Measurements from ENCODE around the gene PHACTR3. TPM values are rescaled to one million over a fixed set of nuclear protein-coding genes. Genes with fewer than 3 reads are reported as not detected.
"Not testable (repeated sequence)": the region's sequence is repeated elsewhere in the genome, so short reads cannot be mapped to it uniquely, and the experiment has no call there.

The PHACTR3 gene
- total RNA-seq (2.7 TPM), polyA plus RNA-seq (0.62 TPM)

- WGBS: 6% methylated on average over 40 of the region's 40 CpGs
- no peaks in the 10 kb centered on the region for H3K36me3 ChIP-seq (ENCODE audit: insufficient read depth)
- no peaks in the 10 kb centered on the region for H3K4me1 ChIP-seq (ENCODE audit: insufficient read depth)
- DNase-seq (ENCODE audit: extremely low spot score): no peak
- H3K27ac ChIP-seq (ENCODE audit: low read depth): no peak within 1 kb of the TSS
- peak within 1 kb of the TSS; percentile 10 for H3K4me3 ChIP-seq (ENCODE audit: low read depth, low read length)
Measured at GRCh38 chr20:59603781-59604541, at the start of gene PHACTR3. Gene PHACTR3, plus strand, starts transcription at chr20:59604540. Its CDS starts 475 bp downstream, at chr20:59605015.

DNA sequence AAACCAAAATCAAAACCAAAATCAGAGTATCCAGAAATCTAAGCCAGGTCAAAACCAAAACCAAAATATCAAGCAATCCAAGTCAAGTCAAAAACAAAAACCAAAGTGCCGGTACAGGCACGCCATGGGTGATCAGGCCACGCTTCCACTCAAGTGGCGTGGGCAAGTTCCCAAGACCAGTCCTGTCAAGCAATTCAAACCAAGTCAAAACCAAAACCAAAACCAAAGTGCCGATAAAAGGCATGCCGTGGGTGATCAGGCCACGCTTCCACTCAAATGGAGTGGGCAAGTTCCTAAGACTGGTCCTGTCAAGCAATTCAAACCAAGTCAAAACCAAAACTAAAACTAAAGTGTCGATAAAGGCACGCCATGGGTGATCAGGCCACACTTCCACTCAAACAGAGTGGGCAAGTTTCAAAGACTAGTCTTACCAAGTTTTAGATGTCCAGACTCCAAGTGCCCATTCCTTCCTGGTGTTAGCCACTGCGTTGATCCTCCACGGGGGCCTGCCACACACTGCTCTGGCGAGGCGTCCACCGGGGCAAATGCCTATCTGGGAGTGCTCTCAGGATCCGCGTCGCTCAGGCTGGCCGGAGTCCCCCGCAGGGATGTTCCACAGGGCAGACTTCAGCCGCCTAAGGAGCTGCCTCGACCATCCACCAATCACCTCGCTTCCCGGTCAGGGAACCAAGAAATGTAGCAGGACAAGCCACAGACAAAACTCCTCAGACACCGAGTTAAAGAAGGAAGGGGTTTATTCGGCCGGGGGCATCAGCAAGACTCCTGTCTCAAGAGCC is 46.4 kb upstream of the PHACTR3 start:
- not testable (repeated sequence) for H3K4me3 ChIP-seq (ENCODE audit: low read depth, low read length); H3K4me1 ChIP-seq (ENCODE audit: insufficient read depth); H3K27ac ChIP-seq (ENCODE audit: low read depth); H3K36me3 ChIP-seq (ENCODE audit: insufficient read depth); DNase-seq (ENCODE audit: extremely low spot score)
- WGBS: 90% methylated on average over 26 of the region's 26 CpGs

- no peak for DNase-seq (ENCODE audit: extremely low spot score)
- H3K4me3 ChIP-seq (ENCODE audit: low read depth, low read length): no peak overlapping the region
- H3K36me3 ChIP-seq (ENCODE audit: insufficient read depth): no peaks in the 10 kb centered on the region
- WGBS: 87% methylated on average over 14 of the region's 14 CpGs
- H3K4me1 ChIP-seq (ENCODE audit: insufficient read depth): no peaks in the 10 kb centered on the region
- H3K27ac ChIP-seq (ENCODE audit: low read depth): no peak overlapping the region
Measured at GRCh38 chr20:59559024-59559817, 45.1 kb upstream of the PHACTR3 start.

DNA sequence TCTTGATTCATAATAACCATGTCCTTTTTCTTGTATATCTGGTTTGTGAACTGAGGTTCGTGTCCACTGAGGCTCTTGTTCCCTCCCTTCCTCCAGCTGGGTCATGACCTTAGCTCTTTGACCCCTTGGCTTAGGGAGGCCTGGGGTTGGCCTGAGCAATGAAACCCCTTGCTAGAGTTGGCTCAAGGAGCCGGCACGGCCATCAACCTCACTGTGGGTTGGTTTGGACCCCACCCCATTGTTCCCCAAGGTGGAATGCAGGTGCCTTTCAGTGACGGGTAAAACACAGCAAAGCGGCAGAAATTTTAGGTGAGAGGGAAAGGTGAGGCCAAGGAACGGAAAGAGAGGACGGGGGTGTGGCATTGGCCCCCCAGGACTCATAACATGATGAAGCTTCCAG is 44.5 kb upstream of the PHACTR3 start:
- no peak overlapping the region for H3K27ac ChIP-seq (ENCODE audit: low read depth)
- no peak for DNase-seq (ENCODE audit: extremely low spot score)
- H3K4me1 ChIP-seq (ENCODE audit: insufficient read depth): no peaks in the 10 kb centered on the region
- H3K36me3 ChIP-seq (ENCODE audit: insufficient read depth): no peaks in the 10 kb centered on the region
- 87% methylated on average over 7 of the region's 7 CpGs for WGBS
- H3K4me3 ChIP-seq (ENCODE audit: low read depth, low read length): no peak overlapping the region

DNA sequence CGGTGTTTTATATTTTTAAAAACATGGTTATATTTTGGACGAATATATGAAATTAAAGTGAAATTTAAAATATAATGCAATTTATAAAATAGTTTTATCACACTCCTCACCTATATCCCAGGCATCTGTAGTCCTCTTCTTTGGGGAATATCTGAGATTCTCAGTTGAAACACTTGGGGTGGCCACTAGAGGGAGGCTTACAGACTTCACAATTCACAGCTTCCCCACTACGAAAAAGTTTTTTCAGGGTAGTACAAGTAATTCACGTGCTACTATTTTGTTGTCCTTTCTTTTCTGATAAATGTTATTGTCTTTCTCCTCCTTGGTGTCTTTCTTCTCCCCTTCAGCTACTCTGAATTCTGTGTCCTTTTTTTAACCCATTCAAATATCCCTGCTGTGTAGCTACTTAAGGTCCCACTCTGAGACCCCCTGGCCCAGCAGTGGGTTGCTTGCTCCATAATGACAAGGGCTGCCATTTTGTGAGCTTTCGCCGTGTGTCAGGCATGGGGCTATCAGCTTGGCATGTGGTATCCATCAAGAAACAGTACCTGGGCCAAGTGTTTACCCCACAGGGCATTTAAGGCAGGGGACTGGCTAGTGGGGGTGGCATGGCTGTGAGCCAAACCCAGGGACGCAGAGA is 43.6 kb upstream of the PHACTR3 start:
- Histone ChIP-seq H3K27ac (ENCODE audit: low read depth) (no peak overlapping the region), H3K4me3 (ENCODE audit: low read depth, low read length) (no peak overlapping the region), H3K4me1 (ENCODE audit: insufficient read depth) (no peaks in the 10 kb centered on the region), H3K36me3 (ENCODE audit: insufficient read depth) (no peaks in the 10 kb centered on the region)
- 32% methylated on average over 7 of the region's 7 CpGs for WGBS
- DNase-seq (ENCODE audit: extremely low spot score): no peak

GRCh38 chr20:59561228-59561605 is 43.1 kb upstream of the PHACTR3 start:
- H3K27ac ChIP-seq (ENCODE audit: low read depth): no peak overlapping the region
- H3K4me1 ChIP-seq (ENCODE audit: insufficient read depth): no peaks in the 10 kb centered on the region
- no peaks in the 10 kb centered on the region for H3K36me3 ChIP-seq (ENCODE audit: insufficient read depth)
- 77% methylated on average over 4 of the region's 4 CpGs for WGBS
- no peak for DNase-seq (ENCODE audit: extremely low spot score)
- H3K4me3 ChIP-seq (ENCODE audit: low read depth, low read length): no peak overlapping the region

DNA sequence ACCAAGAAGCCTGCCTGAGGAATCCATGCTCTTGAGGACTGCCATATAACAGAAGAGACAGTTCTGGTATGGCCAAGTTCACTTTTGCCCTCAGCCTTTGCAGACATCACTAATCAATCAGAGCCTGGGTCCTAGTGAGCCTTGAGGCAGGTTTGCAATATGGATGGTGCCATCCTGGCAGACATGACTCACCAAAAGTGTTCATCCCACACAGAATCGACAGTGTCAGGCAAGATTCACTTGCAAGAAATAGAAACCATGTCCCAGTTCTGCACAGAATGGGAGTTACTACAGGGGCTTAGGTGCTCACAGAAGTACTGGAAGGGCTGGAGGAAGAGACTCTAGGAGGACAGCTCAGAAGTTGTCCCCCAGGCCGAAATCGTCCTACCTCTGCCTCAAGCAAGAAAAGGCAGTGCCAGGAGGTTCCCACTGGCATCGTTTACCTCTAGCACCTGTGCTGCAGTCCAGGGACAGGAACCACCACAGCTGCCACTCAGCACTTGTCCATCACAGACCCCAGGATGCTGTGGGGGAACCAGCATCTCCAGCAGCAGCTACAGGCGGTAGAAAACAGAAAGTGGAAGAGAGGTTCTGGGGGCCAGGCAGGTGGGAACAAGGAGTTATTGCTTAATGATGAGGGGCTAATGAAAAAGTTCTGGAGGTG is 42.6 kb upstream of the PHACTR3 start:
- DNase-seq (ENCODE audit: extremely low spot score): no peak
- Histone ChIP-seq H3K4me1 (ENCODE audit: insufficient read depth) (no peaks in the 10 kb centered on the region), H3K27ac (ENCODE audit: low read depth) (no peak overlapping the region), H3K4me3 (ENCODE audit: low read depth, low read length) (no peak overlapping the region), H3K36me3 (ENCODE audit: insufficient read depth) (no peaks in the 10 kb centered on the region)
- WGBS: 83% methylated on average over 5 of the region's 5 CpGs

GRCh38 chr20:59564171-59564570 is 40.2 kb upstream of the PHACTR3 start:
- no peak for DNase-seq (ENCODE audit: extremely low spot score)
- Histone ChIP-seq H3K27ac (ENCODE audit: low read depth) (no peak overlapping the region), H3K4me3 (ENCODE audit: low read depth, low read length) (no peak overlapping the region), H3K36me3 (ENCODE audit: insufficient read depth) (no peaks in the 10 kb centered on the region), H3K4me1 (ENCODE audit: insufficient read depth) (no peaks in the 10 kb centered on the region)
- 84% methylated on average over 12 of the region's 12 CpGs for WGBS

- H3K27ac ChIP-seq (ENCODE audit: low read depth): no peak overlapping the region
- 83% methylated on average over 1 of the region's 1 CpG for WGBS
- no peak for DNase-seq (ENCODE audit: extremely low spot score)
- no peaks in the 10 kb centered on the region for H3K4me1 ChIP-seq (ENCODE audit: insufficient read depth)
- no peaks in the 10 kb centered on the region for H3K36me3 ChIP-seq (ENCODE audit: insufficient read depth)
- no peak overlapping the region for H3K4me3 ChIP-seq (ENCODE audit: low read depth, low read length)
Measured at GRCh38 chr20:59564943-59565342, 39.4 kb upstream of the PHACTR3 start.

DNA sequence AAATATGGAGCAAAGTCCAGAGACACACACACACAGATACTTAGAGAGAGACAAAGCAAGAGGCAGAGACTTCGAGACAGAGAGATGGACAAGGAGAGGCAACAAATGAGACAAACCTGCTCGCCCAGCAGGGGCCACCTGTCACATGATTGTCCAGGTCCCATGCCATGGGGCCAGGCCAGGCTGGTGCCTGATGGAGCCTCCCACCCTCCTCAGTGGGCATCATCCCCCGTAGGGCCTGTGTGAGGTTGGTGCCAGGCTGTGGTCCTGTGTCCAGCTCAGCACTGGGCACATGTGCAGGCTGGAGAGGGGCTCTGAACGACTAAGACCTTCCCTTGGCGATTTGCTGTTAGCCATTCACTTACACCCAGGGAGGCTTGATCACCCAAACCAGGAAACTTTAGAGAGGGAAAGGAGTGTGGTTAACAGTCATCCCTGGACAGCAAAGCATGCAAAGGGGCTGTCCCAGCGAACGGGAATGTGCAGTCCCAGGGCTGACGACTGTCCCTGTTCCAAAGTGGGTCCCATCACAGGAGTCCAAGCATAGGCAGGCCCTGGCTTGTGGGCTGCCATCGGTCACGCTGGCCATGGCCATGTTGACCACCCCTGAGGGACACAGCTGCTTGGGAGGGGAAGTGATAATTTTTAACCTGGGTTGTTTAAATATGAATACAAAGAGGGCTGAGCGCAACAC is 38.4 kb upstream of the PHACTR3 start:
- WGBS: 80% methylated on average over 11 of the region's 11 CpGs
- H3K4me1 ChIP-seq (ENCODE audit: insufficient read depth): no peaks in the 10 kb centered on the region
- H3K4me3 ChIP-seq (ENCODE audit: low read depth, low read length): no peak overlapping the region
- no peaks in the 10 kb centered on the region for H3K36me3 ChIP-seq (ENCODE audit: insufficient read depth)
- no peak overlapping the region for H3K27ac ChIP-seq (ENCODE audit: low read depth)
- no peak for DNase-seq (ENCODE audit: extremely low spot score)

DNA sequence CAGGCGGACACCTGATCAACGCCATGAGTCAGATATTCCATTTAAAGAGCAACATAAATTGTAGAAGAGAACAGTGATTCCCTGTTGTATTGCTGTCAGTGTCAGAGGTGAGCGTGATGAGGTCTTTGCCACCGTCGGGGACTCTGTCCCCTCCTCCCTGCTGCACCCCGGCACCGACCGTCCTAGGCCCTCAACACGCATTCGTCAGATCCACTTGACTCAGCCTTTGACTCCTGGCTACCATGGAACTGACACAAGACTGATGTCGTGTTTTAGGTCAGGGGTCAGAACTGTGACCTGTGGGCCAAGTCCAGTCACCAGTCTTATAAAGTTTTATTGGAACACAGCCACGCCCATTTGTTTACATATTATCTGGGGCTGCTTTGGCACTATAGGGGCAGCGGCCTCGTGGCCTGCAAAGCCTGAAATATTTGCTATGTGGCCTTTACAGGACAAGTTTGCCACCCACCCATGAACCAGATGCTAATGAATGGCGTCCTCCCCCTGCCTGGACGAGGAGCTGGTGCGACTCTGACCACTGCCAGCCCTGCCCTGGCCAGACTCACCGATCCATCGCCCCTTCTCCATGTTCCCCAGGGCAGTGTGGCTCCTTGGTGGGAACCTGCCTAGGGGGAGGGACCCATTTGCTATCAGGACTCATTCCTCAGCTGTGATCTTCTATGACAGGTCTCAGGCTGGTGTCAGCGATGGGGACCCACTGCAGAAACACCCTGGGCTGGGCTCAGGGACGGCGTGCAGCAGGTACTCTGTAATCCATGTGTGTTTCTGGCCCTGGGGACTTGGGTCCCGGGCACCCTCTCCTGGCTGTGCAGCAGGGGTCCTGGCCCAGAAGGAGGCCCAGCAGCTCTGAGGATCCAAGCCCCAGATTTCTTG is 37.5 kb upstream of the PHACTR3 start:
- 75% methylated on average over 23 of the region's 23 CpGs for WGBS
- Histone ChIP-seq H3K4me3 (ENCODE audit: low read depth, low read length) (no peak overlapping the region), H3K4me1 (ENCODE audit: insufficient read depth) (no peaks in the 10 kb centered on the region), H3K27ac (ENCODE audit: low read depth) (no peak overlapping the region), H3K36me3 (ENCODE audit: insufficient read depth) (no peaks in the 10 kb centered on the region)
- no peak for DNase-seq (ENCODE audit: extremely low spot score)
